T follicular helper cell (primary cell): ENCODE results near the gene ZNF175.

ENCODE experiments used
- DNase-seq: peaks from one replicate; pipeline ENCODE4 v3.0.0-alpha.2; 2020; ENCODE audit warnings: low read depth
- total RNA-seq, 2 experiments: gene quantifications; one replicate each; lab custom pipeline; 2026; lab: John Stamatoyannopoulos, UW

The ZNF175 gene
- 12.9 to 20.7 reads per million in 2 experiments for total RNA-seq

GRCh38 chr19:51570962-51571575 lies at the start of gene ZNF175:
Gene ZNF175, plus strand, starts transcription at chr19:51571283. Its CDS starts 2,047 bp downstream, at chr19:51573330.
- DNase-seq = peak; percentile 71

GRCh38 chr19:51521357-51521756 lies 49.7 kb upstream of the ZNF175 start:
- no peak for DNase-seq

- DNase-seq = no peak
Measured at GRCh38 chr19:51521781-51522180, 49.3 kb upstream of the ZNF175 start.

- no peak for DNase-seq
Measured at GRCh38 chr19:51524666-51525264, 46.3 kb upstream of the ZNF175 start.

- no peak for DNase-seq
Measured at GRCh38 chr19:51525651-51526050, 45.4 kb upstream of the ZNF175 start.

GRCh38 chr19:51529301-51529700 lies 41.8 kb upstream of the ZNF175 start:
- no peak for DNase-seq

GRCh38 chr19:51530616-51531015 lies 40.5 kb upstream of the ZNF175 start:
- no peak for DNase-seq

- DNase-seq = no peak
Measured at GRCh38 chr19:51531349-51532315, 39.5 kb upstream of the ZNF175 start, which contains the start of gene SIGLEC6. Gene SIGLEC6, minus strand, starts transcription at chr19:51531670. Its CDS starts 22 bp downstream, at chr19:51531648.

GRCh38 chr19:51535535-51535934 lies 35.5 kb upstream of the ZNF175 start:
- no peak for DNase-seq

- no peak for DNase-seq
Measured at GRCh38 chr19:51539821-51540366, 31.2 kb upstream of the ZNF175 start.

- no peak for DNase-seq
Measured at GRCh38 chr19:51541458-51542357, 29.4 kb upstream of the ZNF175 start.

- DNase-seq = no peak
Measured at GRCh38 chr19:51542699-51543098, 28.4 kb upstream of the ZNF175 start.

- DNase-seq = no peak
Measured at GRCh38 chr19:51544038-51544437, 27.0 kb upstream of the ZNF175 start.

GRCh38 chr19:51546107-51546649 lies 24.9 kb upstream of the ZNF175 start:
- DNase-seq = no peak

- no peak for DNase-seq
Measured at GRCh38 chr19:51546650-51547396, 24.3 kb upstream of the ZNF175 start.

- DNase-seq = no peak
Measured at GRCh38 chr19:51547397-51548212, 23.5 kb upstream of the ZNF175 start.

- no peak for DNase-seq
Measured at GRCh38 chr19:51548213-51548651, 22.9 kb upstream of the ZNF175 start.

GRCh38 chr19:51548891-51549305 lies 22.2 kb upstream of the ZNF175 start:
- no peak for DNase-seq
